HG02852 (cell line): Measurements from ENCODE around the gene VWA7.
"Not testable (repeated sequence)": the region's sequence is repeated elsewhere in the genome, so short reads cannot be mapped to it uniquely, and the experiment has no call there.

Experiments used
- ATAC-seq: cut with Tn5 transposase; IDR thresholded peaks from one replicate; pipeline ENCODE4 v1.9.1; 2021; ENCODE audit warnings: mild to moderate bottlenecking, moderate library complexity; ENCODE audit not compliant: unreplicated experiment

VWA7 gene, protein sequence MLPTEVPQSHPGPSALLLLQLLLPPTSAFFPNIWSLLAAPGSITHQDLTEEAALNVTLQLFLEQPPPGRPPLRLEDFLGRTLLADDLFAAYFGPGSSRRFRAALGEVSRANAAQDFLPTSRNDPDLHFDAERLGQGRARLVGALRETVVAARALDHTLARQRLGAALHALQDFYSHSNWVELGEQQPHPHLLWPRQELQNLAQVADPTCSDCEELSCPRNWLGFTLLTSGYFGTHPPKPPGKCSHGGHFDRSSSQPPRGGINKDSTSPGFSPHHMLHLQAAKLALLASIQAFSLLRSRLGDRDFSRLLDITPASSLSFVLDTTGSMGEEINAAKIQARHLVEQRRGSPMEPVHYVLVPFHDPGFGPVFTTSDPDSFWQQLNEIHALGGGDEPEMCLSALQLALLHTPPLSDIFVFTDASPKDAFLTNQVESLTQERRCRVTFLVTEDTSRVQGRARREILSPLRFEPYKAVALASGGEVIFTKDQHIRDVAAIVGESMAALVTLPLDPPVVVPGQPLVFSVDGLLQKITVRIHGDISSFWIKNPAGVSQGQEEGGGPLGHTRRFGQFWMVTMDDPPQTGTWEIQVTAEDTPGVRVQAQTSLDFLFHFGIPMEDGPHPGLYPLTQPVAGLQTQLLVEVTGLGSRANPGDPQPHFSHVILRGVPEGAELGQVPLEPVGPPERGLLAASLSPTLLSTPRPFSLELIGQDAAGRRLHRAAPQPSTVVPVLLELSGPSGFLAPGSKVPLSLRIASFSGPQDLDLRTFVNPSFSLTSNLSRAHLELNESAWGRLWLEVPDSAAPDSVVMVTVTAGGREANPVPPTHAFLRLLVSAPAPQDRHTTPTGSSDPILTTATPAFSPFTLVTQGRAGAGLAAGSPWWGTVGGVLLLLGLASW

DNA sequence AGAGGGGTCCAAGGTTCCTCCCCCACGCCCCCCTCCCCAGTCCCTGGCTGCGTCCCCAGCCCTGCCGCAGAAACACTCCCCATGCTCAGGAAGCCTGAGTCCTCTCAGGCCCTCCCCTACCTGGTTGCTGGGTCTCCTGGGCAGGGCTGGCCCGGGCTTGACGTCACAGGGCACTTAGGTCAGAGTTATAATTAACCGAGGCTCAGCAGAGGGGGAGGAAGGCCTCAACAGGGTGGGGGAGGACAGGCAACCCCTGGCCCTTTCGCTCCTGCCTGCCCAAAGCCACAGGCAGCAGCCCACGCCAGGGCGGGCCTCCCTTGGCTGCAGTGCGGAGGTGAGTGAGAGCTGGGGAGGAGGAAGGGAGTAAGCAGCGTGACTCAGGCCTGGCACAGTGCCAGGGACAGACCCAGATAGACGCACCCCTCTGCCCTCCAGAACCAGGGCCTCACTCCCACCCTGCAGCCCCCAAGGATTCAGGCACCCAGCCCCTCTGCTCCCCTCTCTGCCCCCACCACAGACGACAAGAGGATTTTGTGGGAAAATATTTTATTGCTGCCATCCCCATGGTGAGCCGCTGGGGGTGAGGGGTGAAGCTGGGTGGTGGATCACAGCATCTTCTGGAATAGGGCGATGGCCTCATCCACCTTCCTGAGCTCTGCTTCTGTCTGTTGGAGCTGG is at the start of gene VWA7:
VWA7 (minus strand) TSS at position 340 of the 678 bp plus-strand sequence. CDS start 549 bp downstream, outside the sequence.
- peak; percentile 65 for ATAC-seq

DNA sequence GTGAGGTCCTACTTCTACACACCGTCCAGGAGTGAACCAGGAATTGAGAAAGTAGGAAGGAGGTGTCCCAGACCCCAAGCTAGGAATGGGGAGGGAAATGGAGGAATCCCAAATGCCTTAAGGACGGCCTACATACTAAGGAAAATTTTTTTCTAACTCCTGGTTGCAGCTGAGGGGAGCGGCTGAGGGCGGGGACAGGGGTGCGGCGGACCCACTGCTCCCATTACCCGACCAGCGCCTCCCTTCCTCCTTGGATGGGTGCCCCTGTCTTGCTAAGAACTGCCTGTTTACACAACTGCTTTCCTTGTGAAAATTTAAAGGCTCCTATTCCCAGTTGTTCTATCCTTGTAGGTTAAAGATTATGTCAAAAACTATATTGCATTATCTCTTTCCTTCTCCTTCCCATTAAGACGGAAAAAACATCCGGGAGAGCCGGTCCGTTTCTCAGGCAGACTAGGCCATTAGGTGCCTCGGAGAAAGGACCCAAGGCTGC is 49.7 kb upstream of the VWA7 start:
- ATAC-seq: no peak

DNA sequence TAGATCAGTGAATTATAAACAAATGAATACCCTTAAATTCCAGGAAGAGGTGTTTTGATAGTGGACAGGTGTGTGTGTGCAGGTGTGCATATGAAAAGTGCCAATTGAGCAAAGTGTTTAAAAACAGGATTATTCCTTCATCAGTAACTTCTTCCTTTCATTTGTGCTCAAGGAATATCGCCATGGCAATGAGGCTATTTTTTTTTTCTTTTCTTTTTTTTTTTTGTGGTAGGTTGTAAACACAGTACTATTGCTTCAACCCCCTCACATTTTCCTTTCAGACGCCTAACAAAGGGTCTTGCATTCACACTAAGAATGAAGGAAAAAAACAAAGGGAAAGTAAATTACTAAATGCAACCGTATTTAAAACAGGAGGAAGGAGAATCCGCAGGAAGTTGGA is 48.4 kb upstream of the VWA7 start:
- ATAC-seq: no peak

DNA sequence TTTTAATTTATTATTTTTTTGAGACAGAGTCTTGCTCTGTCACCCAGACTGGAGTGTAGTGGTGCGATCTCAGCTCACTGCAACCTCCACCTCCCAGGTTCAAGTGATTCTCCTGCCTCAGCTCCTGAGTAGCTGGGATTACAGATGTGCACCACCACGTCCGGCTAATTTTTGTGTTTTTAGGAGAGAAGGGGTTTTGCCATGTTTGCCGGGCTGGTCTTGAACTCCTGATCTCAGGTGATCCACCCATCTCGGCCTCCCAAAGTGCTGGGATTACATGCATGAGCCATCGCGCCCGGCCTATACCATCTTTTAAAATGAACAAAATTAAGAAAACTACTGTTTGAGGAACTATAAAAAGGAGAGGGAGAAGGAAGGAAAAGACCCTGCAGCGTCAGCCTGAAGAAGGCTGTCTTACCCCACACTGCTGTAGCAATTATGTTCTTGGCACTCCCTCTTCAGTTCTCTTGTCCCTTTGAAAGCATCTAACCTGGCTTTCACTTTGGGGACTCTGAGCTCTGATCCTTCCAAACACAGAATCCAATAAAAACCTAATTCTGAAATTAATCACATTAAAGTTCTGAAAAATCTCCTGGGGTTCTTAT is 46.6 kb upstream of the VWA7 start:
- not testable (repeated sequence) for ATAC-seq

DNA sequence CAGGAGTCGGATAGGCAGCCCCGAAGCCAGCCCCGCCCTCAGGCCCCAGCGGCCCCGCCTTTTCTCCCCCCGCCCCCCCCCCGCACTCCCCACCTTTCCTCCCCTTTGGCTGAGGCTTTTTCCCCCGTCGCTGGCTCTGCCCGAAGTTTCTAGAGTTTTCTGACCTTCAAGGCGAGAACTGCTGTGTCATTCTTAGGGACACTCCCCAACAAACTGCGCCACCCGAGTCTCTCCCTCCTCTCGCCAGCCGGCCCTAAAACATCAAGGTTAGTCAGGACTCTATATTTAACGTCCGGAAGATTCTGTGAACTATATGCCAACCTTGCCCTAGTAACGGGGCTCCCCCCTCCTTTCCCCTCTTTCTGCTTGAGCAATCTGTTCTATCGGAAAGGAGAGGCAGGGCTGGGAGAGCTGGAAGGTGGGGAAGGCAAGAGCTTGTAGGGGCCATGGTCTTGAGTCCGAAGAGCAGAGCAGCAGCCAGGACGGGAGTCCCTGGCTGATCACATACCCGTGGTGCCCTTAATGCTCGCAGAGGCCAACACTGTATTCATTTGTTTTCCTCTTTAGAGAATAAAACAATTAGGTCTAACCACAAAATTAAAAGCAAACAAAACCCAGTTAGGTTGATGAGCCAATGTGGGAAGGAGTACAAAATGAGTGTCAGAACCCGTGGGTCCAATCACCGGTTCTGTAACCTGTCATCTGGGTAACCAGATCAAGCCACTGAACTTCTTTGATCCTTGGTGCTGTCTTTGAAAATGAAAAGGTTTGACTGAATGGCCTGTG is 45.1 kb upstream of the VWA7 start:
- ATAC-seq: peak; percentile 34

DNA sequence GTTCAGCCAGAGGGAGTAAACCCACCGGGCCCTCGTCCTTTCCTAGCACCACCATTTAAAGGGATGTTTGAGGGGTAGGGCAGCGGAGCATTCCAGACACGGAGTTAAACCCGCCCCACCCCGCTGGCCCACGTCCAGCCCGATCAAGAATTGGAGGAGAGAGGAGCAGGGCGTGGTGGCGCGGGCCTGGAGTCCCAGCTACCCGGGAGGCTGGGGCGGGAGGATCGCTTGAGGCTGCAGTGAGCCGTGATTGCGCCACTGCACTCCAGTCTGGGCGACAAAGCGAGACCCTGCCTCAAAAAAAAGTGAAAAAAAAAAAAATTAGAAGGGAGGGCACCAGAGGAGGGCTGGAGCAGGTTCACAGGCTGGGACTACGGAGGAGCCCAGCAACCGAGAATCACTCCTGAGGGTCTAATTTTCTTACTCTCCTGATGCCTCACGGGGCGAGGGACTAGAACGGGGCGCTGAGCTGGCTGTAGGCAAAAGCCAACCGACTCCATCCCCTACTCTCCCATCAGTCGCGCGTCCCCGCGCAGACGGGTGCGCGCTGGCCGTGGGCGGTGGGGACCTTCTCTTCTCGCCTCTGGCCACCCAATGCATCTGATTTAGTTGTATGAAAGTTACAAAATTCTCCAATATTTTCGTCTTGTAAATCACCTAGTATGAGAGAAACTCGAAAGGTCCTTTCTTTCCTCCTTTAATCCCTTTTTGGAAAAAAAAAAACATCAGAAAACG is 44.3 kb upstream of the VWA7 start:
- ATAC-seq: peak; percentile 40

DNA sequence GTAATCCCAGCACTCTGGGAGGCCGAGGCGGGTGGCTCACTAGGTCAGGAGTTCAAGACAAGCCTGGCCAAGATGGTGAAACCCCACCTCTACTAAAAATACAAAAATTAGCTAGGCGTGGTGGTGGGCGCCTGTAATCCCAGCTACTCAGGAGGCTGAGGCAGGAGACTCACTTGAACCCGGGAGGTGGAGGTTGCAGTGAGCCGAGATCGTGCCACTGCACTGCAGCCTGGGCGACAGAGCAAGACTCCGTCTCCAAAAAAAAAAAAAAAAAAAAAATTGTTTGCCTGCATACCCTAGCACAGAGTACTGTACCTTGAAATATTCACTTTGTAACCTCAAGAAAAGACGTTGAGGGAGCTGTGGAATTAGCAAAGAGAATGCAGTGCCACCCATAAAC is 43.3 kb upstream of the VWA7 start:
- ATAC-seq: not testable (repeated sequence)

DNA sequence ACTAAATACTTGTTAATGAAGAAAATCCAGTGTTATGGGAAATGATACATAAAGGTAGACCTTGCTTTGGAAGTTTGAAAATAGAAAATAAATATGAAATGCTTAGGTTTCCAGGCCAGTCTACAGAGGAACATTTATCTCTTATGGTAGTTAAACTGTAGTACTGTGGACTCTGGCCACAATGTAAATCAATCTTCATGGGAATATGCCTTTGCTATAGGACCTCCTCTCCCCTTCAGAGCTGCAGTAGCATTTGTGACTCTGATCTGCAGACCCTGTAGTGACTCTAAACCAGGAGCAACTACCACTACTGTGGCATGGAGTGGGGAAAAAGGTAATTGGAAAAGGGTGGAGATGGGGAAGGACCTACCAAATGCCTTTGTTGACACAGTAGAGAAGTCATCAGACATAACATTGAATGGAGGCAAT is 42.8 kb upstream of the VWA7 start:
- ATAC-seq: no peak

DNA sequence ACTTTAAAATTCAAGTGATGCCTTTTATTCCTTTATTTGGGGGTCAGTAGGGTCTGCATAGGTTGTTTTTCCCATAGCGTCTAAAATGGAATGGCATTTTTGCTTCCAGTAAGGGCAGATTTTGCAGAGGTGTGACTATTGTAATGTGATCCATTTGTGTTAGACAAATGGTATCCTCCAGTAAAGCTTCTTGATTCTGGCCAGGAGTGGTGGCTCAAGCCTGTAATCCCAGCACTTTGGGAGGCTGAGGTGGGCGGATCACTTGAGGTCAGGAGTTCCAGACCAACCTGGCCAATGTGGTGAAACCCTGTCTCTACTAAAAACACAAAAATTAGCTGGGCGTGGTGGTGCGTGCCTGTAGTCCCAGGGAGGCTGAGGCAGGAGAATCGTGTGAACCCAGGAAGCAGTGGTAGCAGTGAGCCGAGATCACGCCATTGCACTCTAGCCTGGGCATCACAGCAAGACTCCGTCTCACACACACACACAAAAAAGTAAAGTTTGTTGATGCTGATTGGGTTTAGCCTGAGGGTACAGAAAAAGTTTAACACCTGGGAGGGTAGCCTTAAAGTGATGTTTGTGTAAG is 40.9 kb upstream of the VWA7 start:
- not testable (repeated sequence) for ATAC-seq

DNA sequence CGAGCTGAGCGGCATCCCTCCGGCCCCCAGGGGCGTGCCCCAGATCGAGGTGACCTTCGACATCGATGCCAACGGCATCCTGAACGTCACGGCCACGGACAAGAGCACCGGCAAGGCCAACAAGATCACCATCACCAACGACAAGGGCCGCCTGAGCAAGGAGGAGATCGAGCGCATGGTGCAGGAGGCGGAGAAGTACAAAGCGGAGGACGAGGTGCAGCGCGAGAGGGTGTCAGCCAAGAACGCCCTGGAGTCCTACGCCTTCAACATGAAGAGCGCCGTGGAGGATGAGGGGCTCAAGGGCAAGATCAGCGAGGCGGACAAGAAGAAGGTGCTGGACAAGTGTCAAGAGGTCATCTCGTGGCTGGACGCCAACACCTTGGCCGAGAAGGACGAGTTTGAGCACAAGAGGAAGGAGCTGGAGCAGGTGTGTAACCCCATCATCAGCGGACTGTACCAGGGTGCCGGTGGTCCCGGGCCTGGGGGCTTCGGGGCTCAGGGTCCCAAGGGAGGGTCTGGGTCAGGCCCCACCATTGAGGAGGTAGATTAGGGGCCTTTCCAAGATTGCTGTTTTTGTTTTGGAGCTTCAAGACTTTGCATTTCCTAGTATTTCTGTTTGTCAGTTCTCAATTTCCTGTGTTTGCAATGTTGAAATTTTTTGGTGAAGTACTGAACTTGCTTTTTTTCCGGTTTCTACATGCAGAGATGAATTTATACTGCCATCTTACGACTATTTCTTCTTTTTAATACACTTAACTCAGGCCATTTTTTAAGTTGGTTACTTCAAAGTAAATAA is 40.2 kb upstream of the VWA7 start:
- not testable (repeated sequence) for ATAC-seq

DNA sequence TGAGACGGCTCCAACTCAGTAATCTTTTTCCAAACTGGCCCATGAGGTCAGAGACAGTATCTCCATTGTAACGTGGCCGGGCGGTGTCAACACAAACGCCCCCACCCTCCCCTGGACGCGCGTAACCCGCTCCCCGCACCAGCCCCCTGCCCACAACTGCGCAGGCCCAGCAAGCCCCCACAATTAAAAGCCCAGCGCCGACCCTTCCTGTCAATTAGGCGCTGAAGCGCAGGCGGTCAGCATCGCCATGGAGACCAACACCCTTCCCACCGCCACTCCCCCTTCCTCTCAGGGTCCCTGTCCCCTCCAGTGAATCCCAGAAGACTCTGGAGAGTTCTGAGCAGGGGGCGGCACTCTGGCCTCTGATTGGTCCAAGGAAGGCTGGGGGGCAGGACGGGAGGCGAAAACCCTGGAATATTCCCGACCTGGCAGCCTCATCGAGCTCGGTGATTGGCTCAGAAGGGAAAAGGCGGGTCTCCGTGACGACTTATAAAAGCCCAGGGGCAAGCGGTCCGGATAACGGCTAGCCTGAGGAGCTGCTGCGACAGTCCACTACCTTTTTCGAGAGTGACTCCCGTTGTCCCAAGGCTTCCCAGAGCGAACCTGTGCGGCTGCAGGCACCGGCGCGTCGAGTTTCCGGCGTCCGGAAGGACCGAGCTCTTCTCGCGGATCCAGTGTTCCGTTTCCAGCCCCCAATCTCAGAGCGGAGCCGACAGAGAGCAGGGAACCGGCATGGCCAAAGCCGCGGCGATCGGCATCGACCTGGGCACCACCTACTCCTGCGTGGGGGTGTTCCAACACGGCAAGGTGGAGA is 38.1 kb upstream of the VWA7 start, which contains the start of the genes HSPA1A and HSPA1L:
HSPA1A (plus strand) TSS at position 519 of the 814 bp plus-strand sequence; CDS start at position 733, 214 bp downstream.
HSPA1L (minus strand) TSS at position 259 of the 814 bp plus-strand sequence. CDS start 3,311 bp downstream, outside the sequence.
- no peak for ATAC-seq

DNA sequence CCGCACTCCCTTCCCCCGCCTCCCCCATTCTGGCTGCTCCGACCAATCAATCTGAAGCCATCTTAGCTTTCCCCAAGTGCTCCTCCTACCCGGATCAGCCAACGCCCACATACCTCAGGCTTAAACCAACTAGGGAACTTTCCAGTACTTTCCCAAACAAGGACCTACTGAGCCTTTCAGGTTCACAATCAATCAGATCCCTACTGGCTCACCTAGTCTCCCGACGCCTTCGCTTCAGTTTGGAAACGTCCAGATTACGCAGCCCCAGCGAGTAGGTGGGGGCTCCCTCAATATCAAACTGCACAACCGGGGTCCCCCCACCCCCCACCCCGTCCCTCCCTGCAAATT is 37.5 kb upstream of the VWA7 start:
- ATAC-seq: no peak

DNA sequence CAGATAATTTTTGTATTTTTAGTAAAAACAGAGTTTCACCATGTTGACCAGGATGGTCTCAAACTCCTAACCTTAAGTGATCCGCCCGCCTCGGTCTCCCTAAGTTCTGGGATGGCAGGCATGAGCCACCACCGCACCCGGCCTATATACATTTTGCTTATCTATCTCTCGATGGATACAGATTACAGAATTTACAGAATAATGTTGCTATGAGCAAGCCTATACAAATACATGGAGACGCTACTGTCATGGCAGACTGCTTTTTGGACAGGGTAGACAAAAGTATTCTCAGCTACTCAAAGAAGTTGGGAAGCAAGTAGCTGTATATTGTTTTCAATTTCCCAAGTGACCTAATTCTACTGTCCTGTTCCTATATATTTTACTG is 36.3 kb upstream of the VWA7 start:
- ATAC-seq: no peak

DNA sequence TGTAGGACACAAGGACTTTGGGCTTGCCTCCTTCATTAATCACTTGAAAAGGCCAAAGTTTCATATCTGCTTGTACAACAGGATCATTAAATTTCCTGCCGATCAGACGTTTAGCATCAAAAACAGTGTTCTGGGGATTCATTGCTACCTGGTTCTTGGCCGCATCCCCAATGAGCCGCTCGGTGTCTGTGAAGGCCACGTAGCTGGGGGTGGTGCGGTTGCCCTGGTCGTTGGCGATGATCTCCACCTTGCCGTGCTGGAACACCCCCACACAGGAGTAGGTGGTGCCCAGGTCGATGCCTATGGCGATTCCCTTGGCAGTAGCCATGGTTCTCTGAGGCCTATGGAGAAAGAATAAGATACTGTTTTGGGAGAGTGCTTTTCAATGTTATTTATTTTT is 34.5 kb upstream of the VWA7 start:
- no peak for ATAC-seq

DNA sequence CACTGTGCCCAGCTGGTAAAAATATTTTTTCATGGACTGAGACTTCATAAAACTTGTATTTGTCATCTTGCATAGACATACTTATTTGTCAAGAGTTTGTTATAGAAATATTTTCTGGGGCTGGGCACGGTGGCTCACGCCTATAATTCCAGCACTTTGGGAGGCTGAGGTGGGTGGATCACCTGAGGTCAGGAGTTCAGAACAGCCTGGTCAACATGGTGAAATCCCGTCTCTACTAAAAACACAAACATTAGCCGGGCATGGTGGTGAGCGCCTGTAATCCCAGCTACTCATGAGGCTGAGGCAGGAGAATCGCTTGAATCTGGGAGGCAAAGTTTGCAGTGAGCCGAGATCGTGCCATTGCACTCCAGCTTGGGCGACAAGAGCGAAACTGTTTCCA is 31.5 kb upstream of the VWA7 start:
- ATAC-seq: not testable (repeated sequence)

DNA sequence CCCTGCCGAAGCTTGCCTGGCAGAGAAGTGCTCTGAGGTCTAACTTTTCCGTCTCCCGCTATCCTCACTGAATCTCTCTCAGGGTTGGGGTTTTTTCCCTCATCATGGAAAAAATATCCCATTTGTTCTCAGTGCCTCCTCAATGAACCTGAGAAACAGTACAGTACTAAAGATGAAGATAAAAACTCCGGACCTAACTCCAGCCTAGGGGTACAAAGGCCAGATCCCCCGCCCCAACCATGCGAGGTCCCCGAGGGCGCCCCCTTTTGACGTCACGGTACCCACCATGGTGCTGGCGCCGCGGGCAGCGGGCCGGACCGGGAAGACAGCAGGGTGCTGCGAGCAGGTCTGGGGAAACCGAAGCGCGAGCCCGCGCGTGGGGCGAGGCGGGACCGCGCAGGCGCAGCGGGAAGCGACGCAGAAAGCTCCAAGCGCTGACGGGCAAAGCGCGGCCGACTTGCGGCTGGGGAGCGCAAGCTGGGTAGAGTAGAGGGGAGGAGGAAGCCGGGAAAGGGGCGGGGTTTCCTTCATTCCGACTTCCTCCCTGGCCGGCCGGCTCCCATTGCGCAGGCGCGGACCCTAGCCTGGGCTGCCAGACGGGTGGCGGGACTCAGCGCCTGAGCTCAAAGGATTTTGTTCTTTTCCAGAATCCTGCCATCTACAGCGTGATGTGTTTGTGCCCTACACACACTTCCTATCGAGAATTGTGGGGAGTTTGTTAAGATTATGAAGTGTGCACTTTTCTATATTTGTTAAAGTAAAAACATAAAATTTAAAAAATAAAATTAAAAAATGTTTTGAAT is 29.5 kb upstream of the VWA7 start, which contains the start of gene LSM2:
LSM2 (minus strand) TSS at position 497 of the 803 bp plus-strand sequence; CDS start at position 288, 209 bp downstream.
- peak; percentile 85 for ATAC-seq
